Upper lobe of left lung (tissue), 4 donors: ENCODE measurements around the gene MTG2.

Experiments
- EP300 ChIP-seq, 4 donors: sonication (generic); formaldehyde crosslinking; IDR thresholded peaks; one replicate each; pipeline ENCODE4 v1.5.1; 2017; ENCODE audit warnings: antibody characterized with exemption in 4 of 4, control low read depth in 2 of 4
- POLR2A ChIP-seq, 4 donors: fragments of 450-650 bp; IDR thresholded peaks; one replicate each; pipeline ENCODE4 v1.5.1; 2016 to 2017; ENCODE audit warnings: antibody characterized with exemption in 4 of 4, mild to moderate bottlenecking in 2 of 4
- POLR2AphosphoS5 ChIP-seq, 2 donors: sonication (generic); formaldehyde crosslinking; IDR thresholded peaks; one replicate each; pipeline ENCODE4 v1.5.1; 2017; ENCODE audit warnings: antibody characterized with exemption in 2 of 2
- TF ChIP-seq, protein P1 (sequence below), 6 experiments: fragments of 450-650 bp in 4 of 6; fragments of 200-600 bp in 2 of 6; sonication (generic) in 2 of 6; IDR thresholded peaks; one replicate each; pipeline ENCODE4 v1.5.1; 2016 to 2019; ENCODE audit warnings: antibody characterized with exemption in 6 of 6

- TF ChIP-seq, protein P1, sequence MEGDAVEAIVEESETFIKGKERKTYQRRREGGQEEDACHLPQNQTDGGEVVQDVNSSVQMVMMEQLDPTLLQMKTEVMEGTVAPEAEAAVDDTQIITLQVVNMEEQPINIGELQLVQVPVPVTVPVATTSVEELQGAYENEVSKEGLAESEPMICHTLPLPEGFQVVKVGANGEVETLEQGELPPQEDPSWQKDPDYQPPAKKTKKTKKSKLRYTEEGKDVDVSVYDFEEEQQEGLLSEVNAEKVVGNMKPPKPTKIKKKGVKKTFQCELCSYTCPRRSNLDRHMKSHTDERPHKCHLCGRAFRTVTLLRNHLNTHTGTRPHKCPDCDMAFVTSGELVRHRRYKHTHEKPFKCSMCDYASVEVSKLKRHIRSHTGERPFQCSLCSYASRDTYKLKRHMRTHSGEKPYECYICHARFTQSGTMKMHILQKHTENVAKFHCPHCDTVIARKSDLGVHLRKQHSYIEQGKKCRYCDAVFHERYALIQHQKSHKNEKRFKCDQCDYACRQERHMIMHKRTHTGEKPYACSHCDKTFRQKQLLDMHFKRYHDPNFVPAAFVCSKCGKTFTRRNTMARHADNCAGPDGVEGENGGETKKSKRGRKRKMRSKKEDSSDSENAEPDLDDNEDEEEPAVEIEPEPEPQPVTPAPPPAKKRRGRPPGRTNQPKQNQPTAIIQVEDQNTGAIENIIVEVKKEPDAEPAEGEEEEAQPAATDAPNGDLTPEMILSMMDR (IDR thresholded peaks at IDR 0.05), result no peak
- TF ChIP-seq POLR2AphosphoS5 (IDR thresholded peaks at IDR 0.05), result no peak
- TF ChIP-seq POLR2A (IDR thresholded peaks at IDR 0.05), result no peak
- TF ChIP-seq EP300 (IDR thresholded peaks at IDR 0.05), result no peak
These were observed 44.8 kb downstream of the MTG2 start for GRCh38 chr20:62227591-62227976.
